Neutrophil (primary cell): Measurements from ENCODE around the gene PUDP.

ENCODE experiments used
- H3K27ac ChIP-seq: fragments of 200-600 bp; sonication (generic); 2 replicates; pipeline ENCODE4 v1.5.1; 2016; ENCODE audit warnings: mild to moderate bottlenecking, moderate library complexity
- H3K27me3 ChIP-seq: fragments of 200-600 bp; sonication (generic); 2 replicates; pipeline ENCODE4 v1.6.0; 2016; ENCODE audit warnings: mild to moderate bottlenecking
- H3K36me3 ChIP-seq: fragments of 200-600 bp; sonication (generic); 2 replicates; pipeline ENCODE4 v1.5.1; 2017
- H3K4me1 ChIP-seq, 2 experiments: fragments of 200-600 bp in 1 of 2; sonication (generic) in 1 of 2; 1 replicate in 1 of 2; 2 replicates in 1 of 2; pipeline versions ENCODE4 v1.5.1 to v1.6.1; 2013 to 2016; ENCODE audit warnings: low read depth in 1 of 2, low read length in 1 of 2, mild to moderate bottlenecking in 1 of 2, moderate library complexity in 1 of 2; ENCODE audit not compliant: control insufficient read depth in 1 of 2, insufficient read depth in 1 of 2
- H3K4me3 ChIP-seq, 2 experiments: fragments of 200-600 bp in 1 of 2; sonication (generic) in 1 of 2; 1 replicate in 1 of 2; 2 replicates in 1 of 2; pipeline ENCODE4 v1.5.1; 2013 to 2016; ENCODE audit warnings: low read depth in 1 of 2, low read length in 1 of 2, mild to moderate bottlenecking in 1 of 2, moderate library complexity in 1 of 2
- H3K9me3 ChIP-seq: fragments of 200-600 bp; sonication (generic); 2 replicates; pipeline ENCODE4 v1.5.1; 2016
- CTCF ChIP-seq: fragments of 200-600 bp; sonication (generic); IDR thresholded peaks from 2 replicates; pipeline ENCODE4 v1.5.1; 2016; ENCODE audit warnings: antibody characterized with exemption

The PUDP gene

GRCh38 chrX:7060444-7060843 lies 87.5 kb downstream of the PUDP start:
- no peak for TF ChIP-seq CTCF
- H3K36me3 ChIP-seq = no peaks in the 10 kb centered on the region
- H3K27ac ChIP-seq = no peak overlapping the region
- no peaks in the 10 kb centered on the region for H3K27me3 ChIP-seq
- no peak overlapping the region for H3K4me3 ChIP-seq
- no peaks in the 10 kb centered on the region for H3K9me3 ChIP-seq
- no peaks in the 10 kb centered on the region for H3K4me1 ChIP-seq

GRCh38 chrX:7059859-7060258 lies 88.1 kb downstream of the PUDP start:
- Histone ChIP-seq H3K9me3 (no peaks in the 10 kb centered on the region), H3K27ac (no peak overlapping the region), H3K36me3 (no peaks in the 10 kb centered on the region), H3K27me3 (no peaks in the 10 kb centered on the region), H3K4me3 (no peak overlapping the region), H3K4me1 (no peaks in the 10 kb centered on the region)
- TF ChIP-seq CTCF = no peak

GRCh38 chrX:7059214-7059838 lies 88.6 kb downstream of the PUDP start:
- H3K27ac ChIP-seq = no peak overlapping the region
- no peaks in the 10 kb centered on the region for H3K9me3 ChIP-seq
- H3K4me3 ChIP-seq = no peak overlapping the region
- no peaks in the 10 kb centered on the region for H3K4me1 ChIP-seq
- no peak for TF ChIP-seq CTCF
- no peaks in the 10 kb centered on the region for H3K27me3 ChIP-seq
- no peaks in the 10 kb centered on the region for H3K36me3 ChIP-seq

GRCh38 chrX:7055386-7056137 lies 92.4 kb downstream of the PUDP start:
- Histone ChIP-seq H3K27me3 (no peaks in the 10 kb centered on the region), H3K36me3 (no peaks in the 10 kb centered on the region), H3K9me3 (no peaks in the 10 kb centered on the region), H3K27ac (no peak overlapping the region), H3K4me1 (no peaks in the 10 kb centered on the region), H3K4me3 (no peak overlapping the region)
- TF ChIP-seq CTCF = no peak

GRCh38 chrX:7054219-7055216 lies 93.4 kb downstream of the PUDP start:
- H3K36me3 ChIP-seq = no peaks in the 10 kb centered on the region
- no peak overlapping the region for H3K4me3 ChIP-seq
- H3K9me3 ChIP-seq = no peaks in the 10 kb centered on the region
- no peaks in the 10 kb centered on the region for H3K4me1 ChIP-seq
- no peaks in the 10 kb centered on the region for H3K27me3 ChIP-seq
- H3K27ac ChIP-seq = no peak overlapping the region
- TF ChIP-seq CTCF = no peak
